HFFc6 (cell line): ENCODE data around the gene APBB2. TPM values are rescaled to one million over a fixed set of nuclear protein-coding genes. Genes with fewer than 3 reads are reported as not detected.
A peak's percentile ranks its signal among the peaks of the same experiment; 100 is the strongest.

Source experiments
- DNase-seq: peaks from one replicate; pipeline ENCODE4 v3.0.0-alpha.2; 2018
- H3K27ac Mint-ChIP-seq: 2 replicates; pipeline ENCODE4 v1.8.0; 2020; ENCODE audit warnings: mild to moderate bottlenecking, mixed read lengths
- H3K27me3 Mint-ChIP-seq: 2 replicates; pipeline ENCODE4 v1.8.0; 2021; ENCODE audit warnings: mild to moderate bottlenecking, moderate library complexity, mixed read lengths; ENCODE audit not compliant: insufficient read depth
- H3K36me3 Mint-ChIP-seq: 2 replicates; pipeline ENCODE4 v1.8.0; 2021; ENCODE audit warnings: low read depth, mixed read lengths
- H3K4me1 Mint-ChIP-seq: 2 replicates; pipeline ENCODE4 v1.8.0; 2020; ENCODE audit warnings: low read depth, mixed read lengths
- H3K4me3 Mint-ChIP-seq: 2 replicates; pipeline ENCODE4 v1.8.0; 2020; ENCODE audit warnings: mild to moderate bottlenecking, moderate library complexity, mixed read lengths
- H3K9me3 Mint-ChIP-seq: 2 replicates; pipeline ENCODE4 v1.8.0; 2020; ENCODE audit warnings: mild to moderate bottlenecking, mixed read lengths
- total RNA-seq, 6 experiments: library from RNA; stranded (reverse); fragmentation: NEBNext Ultra II Directional; extraction: Animal tissue kit (Norgen Biotek cat#: 25700); gene quantifications; 2 replicates in 1 of 6; 3 replicates in 5 of 6; pipeline ENCODE4 v1.2.3, GENCODE V29; 2021
- TF ChIP-seq, protein P1 (sequence below): fragments of 200-600 bp; sonication (generic); IDR thresholded peaks from 2 replicates; pipeline ENCODE4 v1.5.0; 2021; ENCODE audit warnings: antibody characterized with exemption, mild to moderate bottlenecking

The APBB2 gene
- total RNA-seq, 6 experiments from 2014 or later = 32.4 to 45.5 (median 35.8) TPM

DNA sequence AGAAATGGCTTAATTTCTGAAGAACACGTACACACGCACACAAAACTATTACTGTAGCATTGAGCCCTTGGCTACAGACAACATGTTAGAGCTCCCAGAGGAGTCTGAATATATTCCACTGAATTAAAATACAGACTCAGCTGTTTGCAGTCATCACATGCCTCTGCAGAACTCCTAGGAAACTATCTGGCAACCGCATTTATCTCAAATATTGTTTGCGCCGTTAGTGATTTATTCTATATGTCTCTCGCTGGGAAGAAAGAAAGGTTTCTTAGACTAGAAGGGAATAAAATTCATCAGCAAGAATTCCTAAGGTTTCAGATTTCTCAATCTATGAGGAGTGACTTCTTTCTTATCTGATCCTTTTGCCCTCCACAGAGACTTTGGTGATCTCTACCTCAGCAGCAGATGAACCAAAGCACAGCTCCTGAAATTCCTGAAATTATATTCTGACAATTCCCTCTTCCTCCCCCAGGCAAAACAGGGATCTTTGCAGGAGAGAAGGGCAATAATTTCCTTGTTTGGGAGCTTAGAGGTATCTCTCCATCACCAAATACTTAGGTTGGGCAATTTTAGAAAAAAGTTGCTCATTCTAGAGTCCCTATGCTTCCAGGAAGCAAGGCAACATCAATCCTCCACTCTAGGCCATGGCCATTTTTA, 199.2 kb downstream of the APBB2 start:
- Mint-ChIP-seq H3K9me3 (no peaks in the 10 kb centered on the region), H3K27me3 (no peaks in the 10 kb centered on the region; the same call in 1 of the 2 replicates), H3K4me1 (peaks cover 47% of the 10 kb centered on the region), H3K36me3 (peaks cover 8% of the 10 kb centered on the region; the same call in 1 of the 2 replicates), H3K4me3 (no peak overlapping the region; the same call in 1 of the 2 replicates), H3K27ac (peak overlapping the region; percentile 53; the same call in 1 of the 2 replicates)
- TF ChIP-seq, protein P1, sequence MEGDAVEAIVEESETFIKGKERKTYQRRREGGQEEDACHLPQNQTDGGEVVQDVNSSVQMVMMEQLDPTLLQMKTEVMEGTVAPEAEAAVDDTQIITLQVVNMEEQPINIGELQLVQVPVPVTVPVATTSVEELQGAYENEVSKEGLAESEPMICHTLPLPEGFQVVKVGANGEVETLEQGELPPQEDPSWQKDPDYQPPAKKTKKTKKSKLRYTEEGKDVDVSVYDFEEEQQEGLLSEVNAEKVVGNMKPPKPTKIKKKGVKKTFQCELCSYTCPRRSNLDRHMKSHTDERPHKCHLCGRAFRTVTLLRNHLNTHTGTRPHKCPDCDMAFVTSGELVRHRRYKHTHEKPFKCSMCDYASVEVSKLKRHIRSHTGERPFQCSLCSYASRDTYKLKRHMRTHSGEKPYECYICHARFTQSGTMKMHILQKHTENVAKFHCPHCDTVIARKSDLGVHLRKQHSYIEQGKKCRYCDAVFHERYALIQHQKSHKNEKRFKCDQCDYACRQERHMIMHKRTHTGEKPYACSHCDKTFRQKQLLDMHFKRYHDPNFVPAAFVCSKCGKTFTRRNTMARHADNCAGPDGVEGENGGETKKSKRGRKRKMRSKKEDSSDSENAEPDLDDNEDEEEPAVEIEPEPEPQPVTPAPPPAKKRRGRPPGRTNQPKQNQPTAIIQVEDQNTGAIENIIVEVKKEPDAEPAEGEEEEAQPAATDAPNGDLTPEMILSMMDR = no peak
- no peak for DNase-seq

DNA sequence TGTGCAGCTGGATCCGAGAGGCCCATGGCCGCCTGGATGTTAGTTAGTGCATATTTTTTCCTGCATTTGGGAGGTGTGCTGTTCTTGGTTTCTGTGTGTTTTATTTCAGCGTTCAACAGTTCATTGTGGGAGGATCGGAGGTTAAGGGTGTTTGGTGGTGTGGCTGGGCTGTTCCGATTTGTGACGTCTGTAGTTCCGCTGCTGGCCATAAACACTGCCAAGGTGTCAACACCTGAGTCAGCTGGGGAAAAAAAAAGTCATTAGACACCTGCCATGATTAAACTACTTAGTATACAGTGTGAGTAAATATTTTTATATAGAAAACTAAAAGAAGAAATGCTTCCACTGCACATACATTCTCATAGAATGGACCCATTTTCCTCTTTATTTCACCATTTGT, 200.2 kb downstream of the APBB2 start:
- peaks cover 57% of the 10 kb centered on the region for H3K4me1 Mint-ChIP-seq
- H3K36me3 Mint-ChIP-seq = peaks cover 8% of the 10 kb centered on the region; the same call in 1 of the 2 replicates
- no peak overlapping the region for H3K4me3 Mint-ChIP-seq
- no peaks in the 10 kb centered on the region; the same call in 1 of the 2 replicates for H3K27me3 Mint-ChIP-seq
- no peak for DNase-seq
- no peaks in the 10 kb centered on the region for H3K9me3 Mint-ChIP-seq
- no peak overlapping the region; the same call in 1 of the 2 replicates for H3K27ac Mint-ChIP-seq
- TF ChIP-seq, protein P1 = no peak

DNA sequence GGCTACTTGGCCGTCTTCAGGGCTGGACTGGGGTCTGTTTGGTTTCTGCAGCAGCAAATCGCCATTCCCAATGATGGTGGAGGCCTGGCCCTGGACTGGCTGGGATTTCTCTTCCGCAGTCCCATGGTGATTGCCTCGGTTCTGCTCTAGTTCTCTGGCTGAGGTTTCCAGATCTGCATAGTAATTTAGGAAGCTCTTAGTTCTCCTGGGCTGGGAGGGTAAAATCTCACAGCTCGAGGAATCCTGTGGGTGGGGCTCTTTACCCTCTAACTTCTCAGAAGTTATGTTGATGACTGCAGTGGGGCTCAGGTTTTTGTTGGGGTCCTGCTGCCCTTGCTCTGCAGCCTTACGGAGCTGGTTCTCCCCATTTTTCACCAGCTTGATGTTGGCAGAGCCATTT, 200.6 kb downstream of the APBB2 start:
- H3K27ac Mint-ChIP-seq = peak overlapping the region; percentile 18; the same call in 1 of the 2 replicates
- H3K4me1 Mint-ChIP-seq = peaks cover 61% of the 10 kb centered on the region
- TF ChIP-seq, protein P1 = no peak
- H3K4me3 Mint-ChIP-seq = peak overlapping the region; percentile 42; the same call in 1 of the 2 replicates
- DNase-seq = no peak
- no peaks in the 10 kb centered on the region; the same call in 1 of the 2 replicates for H3K27me3 Mint-ChIP-seq
- peaks cover 8% of the 10 kb centered on the region; the same call in 1 of the 2 replicates for H3K36me3 Mint-ChIP-seq
- H3K9me3 Mint-ChIP-seq = no peaks in the 10 kb centered on the region

DNA sequence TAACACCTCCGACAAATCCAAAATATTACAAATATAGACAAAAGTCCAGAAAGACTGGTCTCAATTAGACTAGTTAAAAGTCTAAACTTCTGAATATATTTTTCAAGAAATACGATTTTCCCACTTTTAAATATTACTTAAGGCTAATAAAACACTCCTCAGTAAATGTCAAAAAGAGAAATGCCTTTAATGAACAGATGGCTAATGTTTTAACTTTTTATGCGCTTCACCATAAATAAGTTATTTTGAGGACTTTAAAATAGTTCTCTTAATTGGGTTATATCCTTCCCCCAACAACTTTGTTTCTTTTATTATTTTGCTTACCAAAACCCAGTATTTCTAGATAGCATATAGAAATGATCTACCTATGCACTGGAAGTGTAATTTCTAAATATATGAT, 201.4 kb downstream of the APBB2 start:
- H3K4me3 Mint-ChIP-seq = peak overlapping the region; percentile 42; the same call in 1 of the 2 replicates
- H3K4me1 Mint-ChIP-seq = peaks cover 64% of the 10 kb centered on the region
- DNase-seq = no peak
- H3K27me3 Mint-ChIP-seq = no peaks in the 10 kb centered on the region; the same call in 1 of the 2 replicates
- H3K9me3 Mint-ChIP-seq = no peaks in the 10 kb centered on the region
- H3K27ac Mint-ChIP-seq = peak overlapping the region; percentile 25
- H3K36me3 Mint-ChIP-seq = peaks cover 8% of the 10 kb centered on the region; the same call in 1 of the 2 replicates
- TF ChIP-seq, protein P1 = no peak

DNA sequence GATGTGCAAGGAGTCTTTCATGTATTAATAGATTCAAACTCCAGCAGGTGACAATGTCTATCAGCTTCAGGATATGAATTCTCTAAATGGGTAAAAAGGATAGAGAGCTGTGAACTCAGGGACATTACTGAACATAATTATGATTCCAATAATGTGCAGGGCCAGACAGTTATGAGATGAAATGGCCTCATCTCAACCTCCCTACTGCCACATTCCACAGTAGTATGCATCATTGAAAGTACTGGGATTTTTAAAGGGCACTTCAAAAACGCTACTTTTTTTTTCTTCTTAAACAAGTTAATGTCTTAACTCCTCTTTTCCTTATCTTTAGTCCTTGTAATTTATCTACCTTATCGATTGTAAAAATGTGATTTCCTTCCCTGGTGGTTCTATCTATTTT, 202.0 kb downstream of the APBB2 start:
- no peaks in the 10 kb centered on the region for H3K9me3 Mint-ChIP-seq
- peaks cover 64% of the 10 kb centered on the region for H3K4me1 Mint-ChIP-seq
- TF ChIP-seq, protein P1 = no peak
- peak overlapping the region; percentile 25 for H3K27ac Mint-ChIP-seq
- no peak for DNase-seq
- H3K36me3 Mint-ChIP-seq = peaks cover 8% of the 10 kb centered on the region; the same call in 1 of the 2 replicates
- H3K27me3 Mint-ChIP-seq = no peaks in the 10 kb centered on the region; the same call in 1 of the 2 replicates
- peak overlapping the region; percentile 4; the same call in 1 of the 2 replicates for H3K4me3 Mint-ChIP-seq
